Measurements from ENCODE around the gene TEAD4. TPM values are rescaled to one million over a fixed set of nuclear protein-coding genes. Genes with fewer than 3 reads are reported as not detected.

The TEAD4 gene
- polyA plus RNA-seq, 1 donor = 5.5 TPM

- no peak for DNase-seq
- H3K36me3 ChIP-seq (ENCODE audit: control insufficient read depth, insufficient read depth, low read length) = no peaks in the 10 kb centered on the region
- H3K4me1 ChIP-seq (ENCODE audit: control insufficient read depth, insufficient read depth, low read length) = no peaks in the 10 kb centered on the region
- no peak overlapping the region for H3K4me3 ChIP-seq (ENCODE audit: low read length)
- H3K27ac ChIP-seq (ENCODE audit: low read length) = no peak overlapping the region
- H3K9me3 ChIP-seq (ENCODE audit: control insufficient read depth, low read depth, low read length) = no peaks in the 10 kb centered on the region
- no CpG with 5 or more reads among the region's 6 CpGs for WGBS (ENCODE audit: insufficient coverage, low lambda C conversion rate)
- H3K27me3 ChIP-seq (ENCODE audit: control insufficient read depth, insufficient read depth, low read length) = no peaks in the 10 kb centered on the region
These were observed 17.4 kb downstream of the TEAD4 start for GRCh38 chr12:2976581-2976996.

GRCh38 chr12:2977776-2978175 lies 18.6 kb downstream of the TEAD4 start:
- Histone ChIP-seq H3K4me1 (ENCODE audit: control insufficient read depth, insufficient read depth, low read length) (no peaks in the 10 kb centered on the region), H3K27me3 (ENCODE audit: control insufficient read depth, insufficient read depth, low read length) (no peaks in the 10 kb centered on the region), H3K27ac (ENCODE audit: low read length) (no peak overlapping the region), H3K36me3 (ENCODE audit: control insufficient read depth, insufficient read depth, low read length) (no peaks in the 10 kb centered on the region), H3K4me3 (ENCODE audit: low read length) (no peak overlapping the region), H3K9me3 (ENCODE audit: control insufficient read depth, low read depth, low read length) (no peaks in the 10 kb centered on the region)
- no peak for DNase-seq
- WGBS (ENCODE audit: insufficient coverage, low lambda C conversion rate) = 80% methylated on average over 2 of the region's 5 CpGs

- Histone ChIP-seq H3K27ac (ENCODE audit: low read length) (no peak overlapping the region), H3K27me3 (ENCODE audit: control insufficient read depth, insufficient read depth, low read length) (no peaks in the 10 kb centered on the region), H3K36me3 (ENCODE audit: control insufficient read depth, insufficient read depth, low read length) (no peaks in the 10 kb centered on the region), H3K4me3 (ENCODE audit: low read length) (no peak overlapping the region), H3K4me1 (ENCODE audit: control insufficient read depth, insufficient read depth, low read length) (no peaks in the 10 kb centered on the region), H3K9me3 (ENCODE audit: control insufficient read depth, low read depth, low read length) (no peaks in the 10 kb centered on the region)
- no CpG with 5 or more reads among the region's 4 CpGs for WGBS (ENCODE audit: insufficient coverage, low lambda C conversion rate)
- no peak for DNase-seq
These were observed 20.6 kb downstream of the TEAD4 start for GRCh38 chr12:2979806-2980205.

GRCh38 chr12:2980630-2981029 lies 21.4 kb downstream of the TEAD4 start:
- Histone ChIP-seq H3K4me1 (ENCODE audit: control insufficient read depth, insufficient read depth, low read length) (no peaks in the 10 kb centered on the region), H3K27me3 (ENCODE audit: control insufficient read depth, insufficient read depth, low read length) (no peaks in the 10 kb centered on the region), H3K4me3 (ENCODE audit: low read length) (no peak overlapping the region), H3K27ac (ENCODE audit: low read length) (no peak overlapping the region), H3K9me3 (ENCODE audit: control insufficient read depth, low read depth, low read length) (no peaks in the 10 kb centered on the region), H3K36me3 (ENCODE audit: control insufficient read depth, insufficient read depth, low read length) (no peaks in the 10 kb centered on the region)
- no peak for DNase-seq
- WGBS (ENCODE audit: insufficient coverage, low lambda C conversion rate) = 95% methylated on average over 4 of the region's 7 CpGs

GRCh38 chr12:2982361-2982760 lies 23.2 kb downstream of the TEAD4 start:
- Histone ChIP-seq H3K4me1 (ENCODE audit: control insufficient read depth, insufficient read depth, low read length) (no peaks in the 10 kb centered on the region), H3K36me3 (ENCODE audit: control insufficient read depth, insufficient read depth, low read length) (no peaks in the 10 kb centered on the region), H3K27me3 (ENCODE audit: control insufficient read depth, insufficient read depth, low read length) (no peaks in the 10 kb centered on the region), H3K27ac (ENCODE audit: low read length) (no peak overlapping the region), H3K9me3 (ENCODE audit: control insufficient read depth, low read depth, low read length) (no peaks in the 10 kb centered on the region), H3K4me3 (ENCODE audit: low read length) (no peak overlapping the region)
- no CpG with 5 or more reads among the region's 13 CpGs for WGBS (ENCODE audit: insufficient coverage, low lambda C conversion rate)
- DNase-seq = no peak

GRCh38 chr12:2984249-2984648 lies 25.1 kb downstream of the TEAD4 start:
- H3K4me1 ChIP-seq (ENCODE audit: control insufficient read depth, insufficient read depth, low read length) = no peaks in the 10 kb centered on the region
- no peaks in the 10 kb centered on the region for H3K27me3 ChIP-seq (ENCODE audit: control insufficient read depth, insufficient read depth, low read length)
- DNase-seq = no peak
- H3K36me3 ChIP-seq (ENCODE audit: control insufficient read depth, insufficient read depth, low read length) = no peaks in the 10 kb centered on the region
- 60% methylated on average over 1 of the region's 5 CpGs for WGBS (ENCODE audit: insufficient coverage, low lambda C conversion rate)
- no peak overlapping the region for H3K4me3 ChIP-seq (ENCODE audit: low read length)
- H3K9me3 ChIP-seq (ENCODE audit: control insufficient read depth, low read depth, low read length) = no peaks in the 10 kb centered on the region
- H3K27ac ChIP-seq (ENCODE audit: low read length) = no peak overlapping the region

- H3K27ac ChIP-seq (ENCODE audit: low read length) = no peak overlapping the region
- H3K4me1 ChIP-seq (ENCODE audit: control insufficient read depth, insufficient read depth, low read length) = no peaks in the 10 kb centered on the region
- no peak overlapping the region for H3K4me3 ChIP-seq (ENCODE audit: low read length)
- DNase-seq = no peak
- no CpG with 5 or more reads among the region's 1 CpG for WGBS (ENCODE audit: insufficient coverage, low lambda C conversion rate)
- no peaks in the 10 kb centered on the region for H3K36me3 ChIP-seq (ENCODE audit: control insufficient read depth, insufficient read depth, low read length)
- H3K27me3 ChIP-seq (ENCODE audit: control insufficient read depth, insufficient read depth, low read length) = no peaks in the 10 kb centered on the region
- H3K9me3 ChIP-seq (ENCODE audit: control insufficient read depth, low read depth, low read length) = no peaks in the 10 kb centered on the region
These were observed 25.5 kb downstream of the TEAD4 start for GRCh38 chr12:2984698-2985097.

- Histone ChIP-seq H3K9me3 (ENCODE audit: control insufficient read depth, low read depth, low read length) (no peaks in the 10 kb centered on the region), H3K27me3 (ENCODE audit: control insufficient read depth, insufficient read depth, low read length) (no peaks in the 10 kb centered on the region), H3K27ac (ENCODE audit: low read length) (no peak overlapping the region), H3K36me3 (ENCODE audit: control insufficient read depth, insufficient read depth, low read length) (no peaks in the 10 kb centered on the region), H3K4me3 (ENCODE audit: low read length) (no peak overlapping the region), H3K4me1 (ENCODE audit: control insufficient read depth, insufficient read depth, low read length) (no peaks in the 10 kb centered on the region)
- WGBS (ENCODE audit: insufficient coverage, low lambda C conversion rate) = no CpG with 5 or more reads among the region's 3 CpGs
- DNase-seq = no peak
These were observed 27.7 kb downstream of the TEAD4 start for GRCh38 chr12:2986876-2987275.

- Histone ChIP-seq H3K4me1 (ENCODE audit: control insufficient read depth, insufficient read depth, low read length) (no peaks in the 10 kb centered on the region), H3K4me3 (ENCODE audit: low read length) (no peak overlapping the region), H3K9me3 (ENCODE audit: control insufficient read depth, low read depth, low read length) (no peaks in the 10 kb centered on the region), H3K27ac (ENCODE audit: low read length) (no peak overlapping the region), H3K27me3 (ENCODE audit: control insufficient read depth, insufficient read depth, low read length) (no peaks in the 10 kb centered on the region), H3K36me3 (ENCODE audit: control insufficient read depth, insufficient read depth, low read length) (no peaks in the 10 kb centered on the region)
- WGBS (ENCODE audit: insufficient coverage, low lambda C conversion rate) = no CpG with 5 or more reads among the region's 5 CpGs
- no peak for DNase-seq
These were observed 29.3 kb downstream of the TEAD4 start for GRCh38 chr12:2988494-2988893.

- no peak overlapping the region for H3K4me3 ChIP-seq (ENCODE audit: low read length)
- no peaks in the 10 kb centered on the region for H3K4me1 ChIP-seq (ENCODE audit: control insufficient read depth, insufficient read depth, low read length)
- DNase-seq = no peak
- WGBS (ENCODE audit: insufficient coverage, low lambda C conversion rate) = no CpG with 5 or more reads among the region's 5 CpGs
- no peak overlapping the region for H3K27ac ChIP-seq (ENCODE audit: low read length)
- no peaks in the 10 kb centered on the region for H3K36me3 ChIP-seq (ENCODE audit: control insufficient read depth, insufficient read depth, low read length)
- H3K9me3 ChIP-seq (ENCODE audit: control insufficient read depth, low read depth, low read length) = no peaks in the 10 kb centered on the region
- H3K27me3 ChIP-seq (ENCODE audit: control insufficient read depth, insufficient read depth, low read length) = no peaks in the 10 kb centered on the region
These were observed 33.5 kb downstream of the TEAD4 start for GRCh38 chr12:2992724-2993123.

GRCh38 chr12:2997989-2998670 lies 38.9 kb downstream of the TEAD4 start:
- Histone ChIP-seq H3K36me3 (ENCODE audit: control insufficient read depth, insufficient read depth, low read length) (no peaks in the 10 kb centered on the region), H3K27me3 (ENCODE audit: control insufficient read depth, insufficient read depth, low read length) (no peaks in the 10 kb centered on the region), H3K27ac (ENCODE audit: low read length) (no peak overlapping the region), H3K4me1 (ENCODE audit: control insufficient read depth, insufficient read depth, low read length) (no peaks in the 10 kb centered on the region), H3K9me3 (ENCODE audit: control insufficient read depth, low read depth, low read length) (no peaks in the 10 kb centered on the region), H3K4me3 (ENCODE audit: low read length) (no peak overlapping the region)
- 83% methylated on average over 1 of the region's 15 CpGs for WGBS (ENCODE audit: insufficient coverage, low lambda C conversion rate)
- no peak for DNase-seq
